Suprapubic skin (tissue), 4 donors: ENCODE data around the gene TLCD4.
A peak's percentile ranks its signal among the peaks of the same experiment; 100 is the strongest.

Source experiments
- POLR2A ChIP-seq, 2 donors: fragments of 450-650 bp; IDR thresholded peaks; one replicate each; pipeline ENCODE4 v1.6.1; 2017; ENCODE audit warnings: antibody characterized with exemption in 2 of 2, mild to moderate bottlenecking in 2 of 2, moderate library complexity in 2 of 2
- POLR2AphosphoS5 ChIP-seq, 3 donors: sonication (generic); formaldehyde crosslinking; IDR thresholded peaks; one replicate each; pipeline ENCODE4 v1.6.1; 2017; ENCODE audit warnings: antibody characterized with exemption in 3 of 3
- TF ChIP-seq, protein P1 (sequence below), 2 donors: fragments of 200-600 bp in 1 of 2; fragments of 450-650 bp in 1 of 2; sonication (generic) in 1 of 2; IDR thresholded peaks; one replicate each; pipeline ENCODE4 v1.5.1; 2016 to 2019; ENCODE audit warnings: antibody characterized with exemption in 2 of 2, mild to moderate bottlenecking in 1 of 2, moderate library complexity in 1 of 2

- TF ChIP-seq, protein P1, sequence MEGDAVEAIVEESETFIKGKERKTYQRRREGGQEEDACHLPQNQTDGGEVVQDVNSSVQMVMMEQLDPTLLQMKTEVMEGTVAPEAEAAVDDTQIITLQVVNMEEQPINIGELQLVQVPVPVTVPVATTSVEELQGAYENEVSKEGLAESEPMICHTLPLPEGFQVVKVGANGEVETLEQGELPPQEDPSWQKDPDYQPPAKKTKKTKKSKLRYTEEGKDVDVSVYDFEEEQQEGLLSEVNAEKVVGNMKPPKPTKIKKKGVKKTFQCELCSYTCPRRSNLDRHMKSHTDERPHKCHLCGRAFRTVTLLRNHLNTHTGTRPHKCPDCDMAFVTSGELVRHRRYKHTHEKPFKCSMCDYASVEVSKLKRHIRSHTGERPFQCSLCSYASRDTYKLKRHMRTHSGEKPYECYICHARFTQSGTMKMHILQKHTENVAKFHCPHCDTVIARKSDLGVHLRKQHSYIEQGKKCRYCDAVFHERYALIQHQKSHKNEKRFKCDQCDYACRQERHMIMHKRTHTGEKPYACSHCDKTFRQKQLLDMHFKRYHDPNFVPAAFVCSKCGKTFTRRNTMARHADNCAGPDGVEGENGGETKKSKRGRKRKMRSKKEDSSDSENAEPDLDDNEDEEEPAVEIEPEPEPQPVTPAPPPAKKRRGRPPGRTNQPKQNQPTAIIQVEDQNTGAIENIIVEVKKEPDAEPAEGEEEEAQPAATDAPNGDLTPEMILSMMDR (IDR thresholded peaks at IDR 0.05): no peak
- TF ChIP-seq POLR2A (IDR thresholded peaks at IDR 0.05) (peak in 1 of 2 donors; percentile 44), POLR2AphosphoS5 (IDR thresholded peaks at IDR 0.05) (peak in 2 of 3 donors; percentile 65 to 98)
Measured at GRCh38 chr1:95072532-95073419, 44.4 kb upstream of the TLCD4 start, which contains the start of gene ALG14.
